ENCODE data around the gene PEPD.

DNA sequence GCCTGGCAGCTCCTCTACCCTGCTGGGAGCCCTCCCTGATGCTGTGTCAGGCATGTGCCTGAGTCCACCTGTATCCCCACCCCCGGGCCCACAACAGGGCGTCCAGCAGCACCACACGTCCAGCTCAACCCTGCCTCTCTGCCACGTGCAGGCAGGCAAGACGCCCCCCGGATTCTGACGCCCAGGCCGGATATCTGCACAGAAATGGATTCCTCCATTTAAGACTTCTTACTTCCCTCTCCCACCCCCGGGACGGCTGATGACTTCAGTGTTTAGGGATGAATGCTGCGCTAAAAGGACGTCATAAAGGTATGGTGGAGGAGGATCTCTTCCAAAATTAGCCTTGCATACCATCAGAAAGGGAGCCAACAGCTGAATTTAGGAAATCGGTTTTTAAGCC lies 10.2 kb downstream of the PEPD start:
- TF ChIP-seq, protein P1, sequence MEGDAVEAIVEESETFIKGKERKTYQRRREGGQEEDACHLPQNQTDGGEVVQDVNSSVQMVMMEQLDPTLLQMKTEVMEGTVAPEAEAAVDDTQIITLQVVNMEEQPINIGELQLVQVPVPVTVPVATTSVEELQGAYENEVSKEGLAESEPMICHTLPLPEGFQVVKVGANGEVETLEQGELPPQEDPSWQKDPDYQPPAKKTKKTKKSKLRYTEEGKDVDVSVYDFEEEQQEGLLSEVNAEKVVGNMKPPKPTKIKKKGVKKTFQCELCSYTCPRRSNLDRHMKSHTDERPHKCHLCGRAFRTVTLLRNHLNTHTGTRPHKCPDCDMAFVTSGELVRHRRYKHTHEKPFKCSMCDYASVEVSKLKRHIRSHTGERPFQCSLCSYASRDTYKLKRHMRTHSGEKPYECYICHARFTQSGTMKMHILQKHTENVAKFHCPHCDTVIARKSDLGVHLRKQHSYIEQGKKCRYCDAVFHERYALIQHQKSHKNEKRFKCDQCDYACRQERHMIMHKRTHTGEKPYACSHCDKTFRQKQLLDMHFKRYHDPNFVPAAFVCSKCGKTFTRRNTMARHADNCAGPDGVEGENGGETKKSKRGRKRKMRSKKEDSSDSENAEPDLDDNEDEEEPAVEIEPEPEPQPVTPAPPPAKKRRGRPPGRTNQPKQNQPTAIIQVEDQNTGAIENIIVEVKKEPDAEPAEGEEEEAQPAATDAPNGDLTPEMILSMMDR (conservative IDR thresholded peaks at IDR 0.05 in 1 of 2, IDR thresholded peaks at IDR 0.05 in 1 of 2; ENCODE audit: extremely low read depth in 1 of 2, insufficient read depth in 1 of 2, low read depth in 1 of 2, low read length in 2 of 2), result no peak
- no peak for TF ChIP-seq EZH2 (IDR thresholded peaks at IDR 0.05; ENCODE audit: borderline replicate concordance, low read length)

Data from mammary epithelial cell (primary cell).